GM12891 (cell line): ENCODE measurements around the gene ZSWIM4.
A peak's percentile ranks its signal among the peaks of the same experiment; 100 is the strongest.

Experiments used
- DNase-seq: peaks from one replicate; pipeline ENCODE4 v3.0.0; 2011; ENCODE audit warnings: low spot score; ENCODE audit not compliant: insufficient read length
- FAIRE-seq: peaks from 2 replicates; lab custom pipeline; 2011; peaks lifted over from hg19 to GRCh38; lab: Jason Lieb, UNC
- PAX5 ChIP-seq: IDR thresholded peaks from 2 replicates; pipeline ENCODE4 v1.6.1; 2011; ENCODE audit warnings: low read length, moderate library complexity, mild to moderate bottlenecking; ENCODE audit not compliant: insufficient read depth, severe bottlenecking
- POLR2A ChIP-seq: IDR thresholded peaks from 2 replicates; pipeline ENCODE4 v1.6.1; 2011; ENCODE audit warnings: low read depth, low read length, control low read depth
- POLR2AphosphoS5 ChIP-seq: IDR thresholded peaks from 2 replicates; pipeline ENCODE4 v1.6.1; 2011; ENCODE audit warnings: low read depth, low read length, control low read depth
- POU2F2 ChIP-seq: IDR thresholded peaks from 2 replicates; pipeline ENCODE4 v1.6.1; 2011; ENCODE audit warnings: low read depth, mild to moderate bottlenecking, control low read depth, low read length, moderate library complexity
- SPI1 ChIP-seq: IDR thresholded peaks from 2 replicates; pipeline ENCODE4 v1.6.1; 2011; ENCODE audit warnings: low read depth, low read length, control low read depth
- TAF1 ChIP-seq: IDR thresholded peaks from 2 replicates; pipeline ENCODE4 v1.6.1; 2011; ENCODE audit warnings: low read depth, low read length, control low read depth

Gene ZSWIM4

GRCh38 chr19:13819238-13819637 lies 24.0 kb downstream of the ZSWIM4 start:
- FAIRE-seq = no peak
- no peak for TF ChIP-seq SPI1
- no peak for TF ChIP-seq POU2F2
- no peak for TF ChIP-seq PAX5
- no peak for TF ChIP-seq POLR2A
- no peak for TF ChIP-seq POLR2AphosphoS5
- no peak for TF ChIP-seq TAF1
- no peak for DNase-seq

- FAIRE-seq (no peak), DNase-seq (no peak)
- TF ChIP-seq PAX5 (no peak), TAF1 (no peak), SPI1 (no peak), POU2F2 (no peak), POLR2A (no peak), POLR2AphosphoS5 (no peak)
Observed at GRCh38 chr19:13821292-13821691, 26.0 kb downstream of the ZSWIM4 start.

- DNase-seq (no peak), FAIRE-seq (no peak)
- TF ChIP-seq SPI1 (no peak), PAX5 (no peak), POLR2A (no peak), POLR2AphosphoS5 (no peak), POU2F2 (no peak), TAF1 (no peak)
Observed at GRCh38 chr19:13823256-13823655, 28.0 kb downstream of the ZSWIM4 start.

GRCh38 chr19:13823901-13824300 lies 28.7 kb downstream of the ZSWIM4 start:
- FAIRE-seq (no peak), DNase-seq (no peak)
- TF ChIP-seq POU2F2 = no peak
- no peak for TF ChIP-seq POLR2A
- no peak for TF ChIP-seq TAF1
- TF ChIP-seq SPI1 = no peak
- no peak for TF ChIP-seq PAX5
- TF ChIP-seq POLR2AphosphoS5 = no peak

- no peak for DNase-seq
- TF ChIP-seq TAF1 (no peak), SPI1 (no peak), PAX5 (no peak), POLR2AphosphoS5 (no peak), POLR2A (no peak)
- no peak for FAIRE-seq
Observed at GRCh38 chr19:13824703-13825102, 29.5 kb downstream of the ZSWIM4 start.

- DNase-seq = no peak
- FAIRE-seq = peak; percentile 33
- TF ChIP-seq PAX5 = no peak
- no peak for TF ChIP-seq POLR2A
- no peak for TF ChIP-seq POU2F2
- no peak for TF ChIP-seq SPI1
- TF ChIP-seq TAF1 = no peak
- TF ChIP-seq POLR2AphosphoS5 = no peak
Observed at GRCh38 chr19:13825489-13826441, 30.5 kb downstream of the ZSWIM4 start.

- FAIRE-seq (no peak), DNase-seq (no peak)
- TF ChIP-seq PAX5 (no peak), POU2F2 (no peak), SPI1 (no peak)
Observed at GRCh38 chr19:13826652-13827235, 31.5 kb downstream of the ZSWIM4 start.

- no peak for FAIRE-seq
- no peak for DNase-seq
- no peak for TF ChIP-seq SPI1
- no peak for TF ChIP-seq TAF1
- TF ChIP-seq POU2F2 = no peak
- no peak for TF ChIP-seq POLR2AphosphoS5
- no peak for TF ChIP-seq POLR2A
- no peak for TF ChIP-seq PAX5
Observed at GRCh38 chr19:13827656-13828055, 32.4 kb downstream of the ZSWIM4 start.

GRCh38 chr19:13830114-13830740 lies 35.0 kb downstream of the ZSWIM4 start:
- FAIRE-seq (no peak), DNase-seq (no peak)
- TF ChIP-seq SPI1 = no peak
- TF ChIP-seq POLR2A = no peak
- no peak for TF ChIP-seq PAX5
- TF ChIP-seq TAF1 = no peak
- TF ChIP-seq POU2F2 = no peak
- TF ChIP-seq POLR2AphosphoS5 = no peak
